Stimulated activated naive CD4-positive, alpha-beta T cell (primary cell): ENCODE data around the gene CEP164.
"Not testable (repeated sequence)": the region's sequence is repeated elsewhere in the genome, so short reads cannot be mapped to it uniquely, and the experiment has no call there.

ENCODE experiments used
- DNase-seq, 6 experiments: peaks; one replicate each; lab custom pipeline; 2025; lab: John Stamatoyannopoulos, UW

Gene CEP164

DNA sequence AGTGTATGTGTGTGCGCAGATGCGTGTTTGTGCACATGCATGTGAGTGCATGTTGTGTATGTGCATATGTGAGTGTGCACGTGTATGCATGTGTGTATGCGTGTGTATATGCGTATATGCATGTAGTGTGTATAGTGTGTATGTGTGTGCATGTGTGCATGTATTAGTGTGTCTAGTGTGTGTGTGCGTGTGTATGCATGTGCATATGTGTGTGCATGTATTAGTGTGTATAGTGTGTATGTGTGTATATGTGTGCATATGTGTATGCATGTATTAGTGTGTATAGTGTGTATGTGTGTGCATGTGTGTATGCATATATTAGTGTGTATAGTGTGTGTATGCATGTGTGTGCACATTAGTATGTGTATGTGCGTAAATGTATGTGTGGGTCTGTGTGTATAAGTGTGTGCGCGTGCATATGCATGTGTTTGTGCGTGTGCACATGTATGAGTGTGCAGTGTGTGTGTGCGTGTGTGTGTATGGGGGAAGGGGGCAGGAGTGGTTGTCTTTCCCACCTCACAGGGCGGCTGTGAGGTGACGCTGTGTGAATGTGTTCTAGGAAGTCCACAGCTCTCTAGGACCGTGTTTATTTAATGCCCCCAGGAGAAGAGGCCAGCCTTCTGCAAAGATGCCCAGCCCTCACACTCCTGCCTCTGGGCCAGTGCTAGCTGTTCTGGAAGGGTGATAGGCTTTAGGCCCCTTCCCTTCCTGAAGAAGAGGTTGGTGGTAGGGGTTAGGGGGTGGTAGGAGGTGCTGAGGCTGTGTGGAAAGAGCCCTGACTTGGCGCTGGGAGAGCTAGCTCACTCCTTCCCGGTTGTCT is 114.6 kb downstream of the CEP164 start:
- no peak for DNase-seq

DNA sequence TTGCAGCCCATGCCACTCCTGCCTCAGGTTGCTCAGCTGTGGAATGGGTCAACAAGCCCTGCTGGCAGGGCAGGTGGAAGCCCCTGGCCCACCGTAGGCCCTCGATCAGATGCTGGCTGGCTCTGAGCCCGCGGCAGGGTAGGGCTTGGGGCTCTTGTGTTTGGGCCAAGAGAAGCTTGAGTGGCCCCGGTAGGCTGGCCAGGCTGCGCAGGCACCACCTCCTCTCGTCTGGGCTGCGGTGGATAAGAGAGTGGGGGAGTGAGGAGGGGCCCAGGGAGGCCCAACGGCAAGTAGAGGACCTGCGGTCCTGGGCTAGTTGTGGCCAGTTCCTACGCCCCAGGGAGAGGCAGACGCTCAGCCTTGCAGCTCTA is 115.2 kb downstream of the CEP164 start:
- no peak for DNase-seq

- DNase-seq, result no peak
Measured at GRCh38 chr11:117443266-117444186, 115.9 kb downstream of the CEP164 start.

DNA sequence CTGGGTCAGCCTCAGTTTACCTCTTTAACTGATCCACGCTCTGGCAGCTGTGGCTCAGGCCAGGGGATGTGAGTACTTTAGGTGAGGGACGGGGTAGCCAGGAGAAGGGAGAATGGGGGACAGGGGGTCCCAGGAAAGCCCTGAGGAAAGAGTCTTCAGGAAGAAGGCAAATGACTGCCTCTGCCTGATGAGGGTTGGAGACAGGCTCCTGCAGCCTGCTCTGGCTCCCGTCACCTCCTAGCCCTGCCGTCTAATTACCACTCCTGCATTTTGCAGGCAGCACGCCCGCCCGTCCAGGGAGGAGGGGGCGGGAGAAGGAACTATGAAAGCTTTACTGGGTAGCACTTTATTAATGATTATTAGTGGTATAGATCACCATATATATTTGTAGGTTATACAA is 116.6 kb downstream of the CEP164 start:
- no peak for DNase-seq

- no peak for DNase-seq
Measured at GRCh38 chr11:117444711-117445658, 117.3 kb downstream of the CEP164 start.

DNA sequence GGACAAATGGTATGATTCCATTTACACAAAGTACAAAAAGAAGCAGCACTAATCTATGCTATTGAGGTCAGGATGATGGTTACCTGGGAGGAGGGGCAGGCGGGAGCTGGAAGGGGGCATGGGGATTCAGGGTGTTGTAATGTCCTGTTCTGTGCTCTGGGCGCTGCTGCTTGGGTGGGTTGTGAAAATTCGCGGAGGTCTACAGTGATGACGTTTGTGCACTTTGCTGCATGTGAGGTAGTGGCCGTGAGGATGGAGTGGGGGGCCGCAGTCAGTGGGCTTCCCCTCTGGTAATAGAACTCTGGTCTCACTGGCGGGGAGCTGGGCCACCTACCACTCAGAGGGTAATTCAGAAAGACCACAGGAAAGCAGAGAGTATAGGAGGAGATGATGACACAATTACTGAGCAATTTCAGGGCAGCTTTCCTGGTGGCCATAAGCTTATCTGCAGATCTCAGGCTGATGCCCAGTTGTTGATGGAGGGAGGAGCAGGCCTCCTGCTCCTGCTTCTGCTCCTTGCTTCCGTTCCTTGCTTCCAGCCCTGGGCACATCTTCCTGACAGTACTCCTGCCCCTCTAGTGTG is 121.5 kb downstream of the CEP164 start:
- no peak for DNase-seq

DNA sequence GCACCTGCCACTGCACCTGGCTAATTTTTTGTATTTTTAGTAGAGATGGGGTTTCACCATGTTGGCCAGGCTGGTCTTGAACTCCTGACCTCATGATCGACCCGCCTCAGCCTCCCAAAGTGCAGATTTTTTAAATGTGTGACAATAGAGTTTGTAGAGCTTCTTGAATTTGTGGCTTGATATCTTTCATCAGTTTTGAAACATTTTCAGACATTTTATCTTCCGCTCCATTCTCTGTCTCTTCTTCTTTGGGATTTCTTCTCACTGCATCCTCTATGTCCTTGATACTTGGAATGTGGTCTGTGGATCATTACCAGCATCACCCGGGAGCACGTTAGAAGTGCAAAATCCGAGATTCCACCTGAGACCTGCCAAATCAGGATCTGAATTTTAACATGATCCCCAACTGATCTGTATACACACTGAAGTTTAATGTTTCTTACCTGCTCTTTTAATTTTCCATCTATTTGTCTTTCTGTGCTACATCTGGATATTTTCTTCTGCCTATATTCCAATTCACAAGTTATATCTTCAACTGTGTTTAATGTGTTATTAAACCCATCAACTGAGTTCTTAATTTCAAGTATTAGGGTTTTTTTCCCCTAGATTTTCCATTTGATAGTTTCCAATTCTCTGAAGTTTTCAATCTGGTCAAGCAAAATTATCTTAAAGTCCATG is 126.4 kb downstream of the CEP164 start:
- DNase-seq, result no peak

GRCh38 chr11:117454564-117454917 is 126.9 kb downstream of the CEP164 start:
- DNase-seq, result no peak

DNA sequence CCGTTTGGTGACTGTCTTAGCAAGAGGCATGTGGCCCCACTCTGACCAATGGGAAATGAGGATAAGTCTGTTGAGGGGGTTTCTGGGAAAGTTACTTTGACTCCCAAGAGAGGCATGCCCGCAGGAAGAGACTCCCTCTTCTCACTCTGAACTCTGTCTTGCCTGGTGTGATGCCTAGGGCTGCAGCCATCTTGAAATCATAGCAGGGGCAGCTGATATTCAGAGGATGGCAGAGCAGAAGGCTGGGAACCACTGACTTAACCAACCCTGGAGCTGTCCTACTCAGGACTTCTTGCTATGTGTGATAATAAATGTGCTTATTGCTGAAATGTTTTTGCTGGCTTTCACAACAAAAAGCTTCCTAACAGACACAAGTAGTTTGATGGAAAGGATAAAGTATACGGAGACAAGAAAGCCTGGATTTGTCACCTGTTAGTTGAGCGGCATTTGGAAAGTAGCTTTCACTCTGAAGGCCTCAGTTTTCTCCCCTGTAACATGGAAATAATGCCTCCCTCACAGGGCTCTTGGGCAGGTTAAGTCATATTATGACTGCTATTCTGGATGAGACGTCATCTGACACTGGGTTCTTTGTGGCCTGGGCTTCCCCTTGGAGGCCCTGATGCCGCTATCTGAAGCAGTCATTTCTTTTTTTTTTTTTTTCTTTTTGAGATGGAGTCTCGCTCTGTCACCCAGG is 128.5 kb downstream of the CEP164 start:
- no peak for DNase-seq

DNA sequence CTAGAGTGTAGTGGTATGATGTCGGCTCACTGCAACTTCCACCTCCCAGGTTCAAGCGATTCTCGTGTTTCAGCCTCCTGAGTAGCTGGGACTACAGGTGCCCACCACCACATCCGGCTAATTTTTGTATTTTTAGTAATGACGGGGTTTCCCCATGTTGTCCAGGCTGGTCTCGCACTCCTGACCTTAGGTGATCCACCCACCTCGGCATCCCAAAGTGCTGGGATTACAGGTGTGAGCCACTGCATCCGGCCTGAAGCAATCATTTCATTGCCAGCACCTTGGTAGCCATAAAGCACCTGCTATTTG is 129.0 kb downstream of the CEP164 start:
- not testable (repeated sequence) for DNase-seq

DNA sequence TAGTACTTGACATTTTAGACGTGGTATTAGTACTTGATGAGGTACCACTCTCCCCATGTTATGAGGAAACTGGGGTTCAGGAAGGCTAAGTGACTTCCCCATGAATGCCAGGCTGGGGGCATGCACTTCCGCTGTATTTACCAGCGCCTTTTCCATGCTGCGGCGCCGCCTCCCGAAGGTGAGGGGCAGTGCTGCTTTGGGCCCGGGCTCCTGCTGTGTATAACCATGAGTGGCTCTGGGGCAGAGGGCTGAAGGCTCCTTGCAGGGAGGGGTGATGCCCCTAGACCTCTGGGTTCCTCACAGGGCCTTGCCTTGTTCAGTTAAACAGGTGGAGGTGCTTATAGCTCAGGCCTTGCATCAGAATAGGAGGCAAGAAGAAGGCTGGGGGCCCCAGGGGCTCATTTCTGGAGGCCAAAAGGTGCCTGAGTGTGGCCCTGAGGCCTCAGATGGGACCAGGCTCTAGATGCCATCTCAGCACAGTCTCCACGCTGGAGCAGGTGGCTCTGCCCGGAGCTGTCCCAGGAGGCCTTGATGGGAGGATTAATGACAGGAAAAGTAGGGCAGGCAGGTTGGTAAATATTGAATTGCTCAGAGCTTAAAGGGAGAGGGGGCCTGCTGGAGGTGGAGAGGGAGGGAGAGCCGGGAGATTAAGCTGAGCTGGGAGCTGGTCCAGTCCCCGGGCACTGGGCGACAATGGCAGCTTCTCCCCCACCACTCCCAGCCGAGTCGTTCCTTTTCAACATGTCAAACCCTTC is 129.6 kb downstream of the CEP164 start:
- DNase-seq, result no peak

GRCh38 chr11:117457835-117458234 is 130.2 kb downstream of the CEP164 start:
- DNase-seq, result no peak

DNA sequence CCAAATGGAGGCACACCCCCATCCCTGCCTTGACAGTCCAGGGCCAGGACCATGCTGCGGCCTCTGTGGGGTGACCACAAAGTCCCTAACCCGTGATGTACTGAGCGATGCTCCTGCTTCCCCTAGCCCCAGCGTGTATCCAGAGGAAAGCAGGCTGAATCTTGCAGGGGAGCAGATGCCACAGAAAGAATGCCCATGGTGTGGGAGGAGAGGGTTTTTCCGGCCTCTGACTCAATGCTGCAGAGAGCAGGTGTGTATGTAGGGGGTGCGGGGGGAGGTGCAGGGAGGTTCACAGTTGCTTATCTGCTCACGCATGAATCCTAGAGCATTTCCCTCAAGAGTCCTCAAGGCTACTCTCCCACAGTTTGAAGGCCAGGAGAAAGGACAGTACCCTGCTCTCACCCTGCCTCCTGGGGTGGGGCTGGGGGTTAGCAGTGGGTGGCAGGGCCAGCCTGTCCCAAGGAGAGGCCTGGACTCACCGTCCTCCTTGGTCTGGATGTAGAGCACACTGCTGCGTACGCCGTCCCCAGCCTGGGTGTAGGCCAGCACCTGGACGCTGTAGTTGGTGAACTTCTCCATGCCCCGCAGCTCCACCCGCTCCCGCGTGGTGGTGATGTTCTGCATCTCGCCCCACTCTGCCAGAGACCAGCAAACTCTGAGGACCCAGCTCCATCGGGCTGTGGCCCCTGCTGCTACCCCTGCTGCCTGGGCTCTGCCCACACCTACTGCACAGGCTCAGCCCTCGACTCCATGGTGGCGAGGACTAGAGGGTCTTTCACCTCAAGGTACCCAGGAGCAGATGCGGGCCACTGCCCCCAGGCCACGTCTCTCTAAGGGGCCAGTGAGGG is 130.8 kb downstream of the CEP164 start:
- no peak for DNase-seq

GRCh38 chr11:117459123-117459978 is 131.7 kb downstream of the CEP164 start:
- DNase-seq, result no peak

- DNase-seq, result no peak
Measured at GRCh38 chr11:117459979-117460300, 132.3 kb downstream of the CEP164 start.

GRCh38 chr11:117461396-117462182 is 133.9 kb downstream of the CEP164 start:
- no peak for DNase-seq

DNA sequence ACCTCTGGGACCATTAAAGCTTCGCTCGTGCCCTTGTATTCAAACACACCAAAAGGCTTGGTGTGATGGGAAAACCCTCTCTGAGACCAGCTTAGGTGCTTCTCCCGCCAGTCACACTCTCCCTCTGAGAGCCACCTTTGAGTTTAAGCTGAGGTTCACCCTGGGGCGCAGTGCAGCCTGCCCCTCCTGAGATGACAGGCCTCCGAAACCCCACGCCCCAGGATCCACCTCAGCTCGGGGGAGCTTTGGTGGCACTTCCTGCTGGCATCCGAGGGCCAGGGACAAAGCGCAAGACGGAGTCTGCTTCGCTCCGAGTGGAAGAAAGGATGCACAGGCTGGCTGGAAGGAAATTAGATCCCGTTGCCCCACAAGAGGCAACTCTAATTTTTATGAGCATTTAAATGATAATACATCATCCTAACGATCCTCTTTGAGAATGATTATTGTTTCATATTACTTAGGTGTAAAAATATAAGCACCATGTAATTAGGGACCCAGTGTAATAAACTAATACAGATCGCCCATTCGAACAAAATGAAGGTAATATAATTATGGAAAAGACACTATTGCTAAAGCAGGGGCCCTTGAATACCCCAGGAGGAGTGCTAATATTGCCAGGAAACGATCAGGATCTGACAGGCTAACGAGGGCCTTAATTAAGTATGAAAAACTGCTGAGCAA is 134.7 kb downstream of the CEP164 start:
- no peak for DNase-seq
